ENCODE data around the gene RAB31. TPM values are rescaled to one million over a fixed set of nuclear protein-coding genes. Genes with fewer than 3 reads are reported as not detected.

RAB31 gene
- total RNA-seq, 1 experiment from 2014 or later: 64.3 TPM

DNA sequence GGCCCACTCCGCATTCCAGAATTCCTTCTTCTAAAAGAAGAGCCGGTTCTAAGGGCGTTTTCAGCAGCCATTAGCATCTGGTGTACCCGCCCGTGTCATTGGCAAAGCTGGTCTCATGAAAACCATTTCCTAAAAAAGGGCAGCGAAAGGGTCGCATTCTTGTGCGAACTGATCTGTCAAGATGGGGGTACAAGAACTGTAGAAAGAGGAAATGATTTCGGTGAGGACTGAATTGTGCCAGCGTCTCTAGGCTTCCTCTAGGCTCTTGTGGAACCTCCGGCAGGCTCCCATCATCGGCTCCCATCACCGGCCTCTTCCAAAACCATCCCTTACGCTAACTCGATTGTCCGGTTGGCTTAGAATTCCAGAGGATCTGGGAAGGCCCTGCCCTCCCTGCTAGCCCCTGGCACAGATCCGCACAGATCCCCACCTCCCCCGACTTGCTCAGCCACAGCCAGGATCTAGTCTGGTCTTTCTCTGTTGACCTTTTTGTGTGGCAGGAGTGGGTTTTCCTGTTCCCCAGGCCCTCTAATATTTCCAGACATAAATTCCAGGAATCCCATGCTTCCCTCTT, 1.3 kb downstream of the RAB31 start:
- in situ Hi-C loops (cut with HindIII; ENCODE audit: low sequenced_read_pairs): no loop called here
- DNase-seq (ENCODE audit: low spot score): peak; percentile 10

DNA sequence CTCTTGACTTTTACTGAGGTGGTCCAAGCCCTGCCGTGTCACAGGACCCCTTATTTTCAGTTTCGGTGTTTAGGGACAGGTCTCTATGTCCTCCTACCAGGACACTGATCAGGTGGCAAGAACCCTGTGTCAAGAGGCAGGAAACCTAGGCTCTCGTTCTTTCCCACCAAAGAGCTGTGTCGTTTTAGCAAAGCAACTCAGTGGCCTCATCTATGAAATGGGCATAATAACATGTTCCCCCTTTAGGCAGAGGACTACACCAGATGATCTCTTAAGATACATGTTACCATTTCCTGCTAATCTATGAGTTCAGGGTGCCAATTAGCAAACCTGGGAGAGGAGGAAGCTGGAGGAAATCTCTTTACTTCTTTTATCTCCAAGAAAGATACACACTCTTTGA, 1.9 kb downstream of the RAB31 start:
- in situ Hi-C loops (cut with HindIII; ENCODE audit: low sequenced_read_pairs): no loop called here
- no peak for DNase-seq (ENCODE audit: low spot score)

DNA sequence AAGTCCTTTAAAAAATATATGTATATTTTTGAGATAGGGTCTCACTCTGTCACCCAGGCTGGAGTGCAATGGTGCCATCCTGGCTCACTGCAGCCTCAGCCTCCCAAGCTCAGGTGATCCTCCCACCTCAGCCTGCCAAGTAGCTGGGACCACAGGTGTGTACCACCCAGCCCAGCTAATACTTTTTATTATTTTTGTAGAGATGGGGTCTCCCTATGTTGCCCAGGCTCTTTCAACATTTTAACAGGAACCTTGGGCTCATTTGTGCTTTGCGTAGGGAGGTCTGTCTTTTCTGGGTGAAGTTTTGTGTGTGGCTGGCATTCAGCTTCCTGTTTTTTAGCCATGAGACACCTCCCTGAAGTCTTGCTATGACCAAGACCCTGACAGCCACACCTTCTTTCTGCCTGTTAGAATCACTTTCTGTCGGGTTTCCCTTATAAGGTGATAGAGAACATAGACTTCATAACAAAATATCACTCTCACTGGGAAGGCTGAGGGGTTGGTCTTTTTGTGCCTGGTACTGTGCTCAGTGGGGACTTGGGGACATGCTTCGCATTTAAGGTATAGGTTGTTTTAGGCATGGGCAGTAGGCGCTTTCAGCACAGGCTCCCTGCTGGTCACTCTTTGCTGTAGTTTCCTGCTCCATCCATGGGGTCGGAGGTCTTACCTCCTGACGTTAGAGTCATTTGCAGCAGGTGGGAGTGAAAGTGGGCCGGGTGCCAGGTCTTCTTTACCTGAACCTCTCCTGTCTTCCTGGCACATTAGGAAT, 3.4 kb downstream of the RAB31 start:
- no peak for DNase-seq (ENCODE audit: low spot score)
- in situ Hi-C loops (cut with HindIII; ENCODE audit: low sequenced_read_pairs): no loop called here

DNA sequence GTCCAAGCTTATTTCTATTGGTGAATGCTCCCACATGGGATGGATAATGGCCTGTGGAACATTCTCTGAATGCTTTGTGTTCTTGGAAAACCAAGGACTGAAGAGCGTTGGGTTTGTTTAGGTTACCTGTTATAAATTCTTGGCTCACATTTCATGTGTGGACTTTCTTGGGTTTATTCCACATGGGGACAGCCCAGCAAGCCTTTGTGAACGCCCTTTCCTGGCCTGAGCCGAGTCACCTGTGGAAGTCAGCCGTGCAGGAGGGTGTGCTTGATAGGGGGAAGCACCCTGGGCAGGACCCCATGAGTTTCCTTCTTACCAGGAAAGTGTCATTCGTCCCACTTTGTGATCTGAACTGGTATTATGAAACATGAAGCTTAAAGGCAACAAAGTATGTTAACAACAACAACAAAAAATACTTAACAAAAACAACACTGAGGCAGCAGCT, 4.1 kb downstream of the RAB31 start:
- no peak for DNase-seq (ENCODE audit: low spot score)
- in situ Hi-C loops (cut with HindIII; ENCODE audit: low sequenced_read_pairs): no loop called here

DNA sequence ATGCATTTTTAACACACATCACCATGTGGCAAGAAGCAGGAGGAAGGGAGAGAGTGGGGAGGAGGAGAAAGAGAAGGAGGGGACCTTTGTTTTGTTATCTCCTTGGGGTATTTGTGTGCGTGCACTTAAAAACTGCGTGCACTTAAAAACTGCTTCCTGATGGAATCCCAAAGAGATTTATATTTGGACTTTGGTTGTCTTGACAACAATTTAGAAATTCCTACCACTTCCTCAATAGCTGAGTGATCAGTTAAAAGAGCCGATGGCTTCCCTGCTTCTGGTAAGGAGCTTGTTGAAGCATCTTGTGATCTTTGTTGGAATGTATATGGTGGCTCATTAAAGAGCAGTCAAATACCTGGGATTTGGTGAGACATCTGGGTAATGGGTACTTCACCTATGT, 4.5 kb downstream of the RAB31 start:
- DNase-seq (ENCODE audit: low spot score): no peak
- in situ Hi-C loops (cut with HindIII; ENCODE audit: low sequenced_read_pairs): no loop called here

DNA sequence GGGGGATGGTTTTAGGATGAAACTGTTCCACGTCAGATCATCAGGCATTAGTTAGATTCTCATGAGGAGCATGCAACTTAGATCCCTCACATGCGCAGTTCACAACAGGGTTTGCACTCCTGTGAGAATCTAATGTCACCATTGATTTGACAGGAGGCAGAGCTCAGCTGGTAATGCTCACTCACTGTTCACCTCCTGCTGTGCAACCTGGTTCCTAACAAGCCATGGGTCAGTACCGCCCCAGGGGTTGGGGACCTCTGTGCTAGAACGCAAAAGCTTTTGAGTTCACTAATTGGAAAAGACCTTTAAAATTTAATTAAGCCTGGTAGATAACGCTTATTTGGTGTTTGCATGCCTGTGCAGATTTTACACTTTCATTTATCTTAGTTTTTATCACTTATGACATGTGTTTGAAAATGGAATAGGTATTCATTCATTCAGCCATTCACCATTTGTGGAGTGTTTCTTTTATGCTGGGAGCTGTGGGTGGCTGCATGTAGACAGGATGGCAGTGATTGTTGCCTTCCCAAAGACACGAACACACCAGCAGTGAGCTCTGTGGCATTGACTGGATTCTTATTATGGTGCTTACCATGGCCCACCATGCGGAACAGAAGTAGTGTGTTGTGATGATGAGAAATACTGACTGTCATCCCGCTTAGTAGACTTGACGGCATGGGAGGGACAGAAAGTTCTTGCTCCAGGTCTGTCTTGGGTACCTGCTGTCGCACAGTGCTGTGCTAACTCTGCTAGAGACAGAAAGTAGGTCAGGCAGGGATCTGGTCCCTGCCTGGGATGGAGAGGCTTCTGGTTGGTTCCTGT, 6.4 kb downstream of the RAB31 start:
- DNase-seq (ENCODE audit: low spot score): no peak
- in situ Hi-C loops (cut with HindIII; ENCODE audit: low sequenced_read_pairs): no loop called here

DNA sequence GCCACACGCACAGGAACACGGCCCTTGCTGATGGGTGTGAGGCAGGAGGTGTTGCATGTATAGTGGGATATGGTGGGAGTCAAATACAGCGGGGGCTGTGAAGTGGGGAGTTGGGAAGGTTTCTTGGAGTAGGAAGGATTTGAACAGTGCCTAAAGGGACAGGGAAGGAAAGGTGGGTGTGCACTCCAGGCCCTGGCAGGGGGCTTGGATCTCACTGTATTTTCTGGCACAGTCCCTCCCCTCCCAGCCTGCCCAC, 6.9 kb downstream of the RAB31 start:
- no peak for DNase-seq (ENCODE audit: low spot score)
- in situ Hi-C loops (cut with HindIII; ENCODE audit: low sequenced_read_pairs): no loop called here

DNA sequence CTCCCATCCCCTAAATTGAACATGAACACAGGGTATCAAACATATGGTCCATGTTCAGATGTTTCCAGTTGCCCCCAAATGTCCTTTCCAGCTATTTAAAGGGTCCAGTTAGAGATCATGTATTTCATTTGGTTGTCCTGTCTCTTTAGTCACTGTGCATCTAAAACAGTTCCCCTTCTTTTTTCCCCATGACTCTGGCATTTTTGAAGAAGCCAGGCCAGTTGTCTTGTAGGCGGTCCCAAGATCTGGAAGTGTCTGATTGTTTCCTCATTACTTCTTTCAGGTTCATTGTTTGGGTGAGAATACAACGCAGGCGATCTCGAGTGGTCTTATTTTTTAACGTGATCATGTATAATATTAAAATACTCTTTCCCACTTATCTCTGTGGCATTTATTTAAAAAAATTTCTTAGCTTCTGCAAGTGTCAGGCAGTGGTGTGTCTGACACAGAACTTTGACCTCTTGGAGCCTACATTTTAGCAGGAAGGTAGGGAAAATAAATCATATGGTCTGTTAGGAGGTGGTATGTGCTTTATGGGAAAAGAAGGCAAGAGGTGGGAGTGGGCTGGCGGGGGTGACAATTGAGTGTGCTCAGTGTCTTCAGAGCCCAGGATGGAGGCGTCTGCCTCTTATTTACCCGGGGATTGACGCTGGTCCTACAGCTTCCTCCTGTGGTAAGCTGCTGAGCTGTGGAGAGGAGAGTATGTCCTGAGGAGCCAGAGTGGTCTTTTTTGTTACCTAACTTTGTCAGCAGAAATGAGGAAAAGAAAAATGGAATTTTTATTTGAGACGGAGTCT, 8.1 kb downstream of the RAB31 start:
- in situ Hi-C loops (cut with HindIII; ENCODE audit: low sequenced_read_pairs): no loop called here
- no peak for DNase-seq (ENCODE audit: low spot score)

DNA sequence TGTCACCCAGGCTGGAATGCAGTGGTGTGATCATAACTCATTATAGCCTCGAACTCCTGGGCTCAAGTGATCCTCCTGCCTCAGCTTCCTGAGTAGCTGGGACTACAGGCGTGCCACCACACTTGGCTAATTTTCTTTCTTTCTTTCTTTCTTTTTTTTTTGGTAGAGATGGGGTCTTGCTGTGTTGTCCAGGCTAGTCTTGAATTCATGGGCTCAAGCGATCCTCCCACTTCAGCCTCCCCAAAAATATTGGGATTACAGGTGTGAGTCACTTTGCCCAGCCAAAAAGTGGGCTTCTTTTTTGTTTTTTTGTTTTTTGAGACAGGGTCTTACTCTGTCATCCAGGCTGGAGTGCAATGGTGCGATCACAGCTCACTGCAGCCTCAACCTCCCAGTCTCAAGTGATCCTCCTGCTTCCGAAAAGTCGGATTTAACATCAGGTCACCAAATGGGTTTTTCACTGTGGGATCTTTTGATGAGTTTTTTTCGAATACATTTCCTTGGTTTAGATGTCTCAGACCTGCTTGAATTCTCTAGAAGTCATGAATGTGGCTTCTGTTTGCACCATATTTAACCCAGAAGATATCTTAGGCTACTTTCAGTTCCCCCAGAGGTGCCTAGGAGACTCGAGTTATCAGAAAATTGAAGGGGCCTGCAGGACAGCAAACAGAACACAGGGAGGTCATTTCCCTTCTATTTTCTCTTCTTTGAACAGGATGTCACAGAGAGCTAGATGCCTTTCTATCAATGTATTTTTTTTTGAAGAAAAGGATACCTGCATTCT, 8.9 kb downstream of the RAB31 start:
- in situ Hi-C loops (cut with HindIII; ENCODE audit: low sequenced_read_pairs): no loop called here

DNA sequence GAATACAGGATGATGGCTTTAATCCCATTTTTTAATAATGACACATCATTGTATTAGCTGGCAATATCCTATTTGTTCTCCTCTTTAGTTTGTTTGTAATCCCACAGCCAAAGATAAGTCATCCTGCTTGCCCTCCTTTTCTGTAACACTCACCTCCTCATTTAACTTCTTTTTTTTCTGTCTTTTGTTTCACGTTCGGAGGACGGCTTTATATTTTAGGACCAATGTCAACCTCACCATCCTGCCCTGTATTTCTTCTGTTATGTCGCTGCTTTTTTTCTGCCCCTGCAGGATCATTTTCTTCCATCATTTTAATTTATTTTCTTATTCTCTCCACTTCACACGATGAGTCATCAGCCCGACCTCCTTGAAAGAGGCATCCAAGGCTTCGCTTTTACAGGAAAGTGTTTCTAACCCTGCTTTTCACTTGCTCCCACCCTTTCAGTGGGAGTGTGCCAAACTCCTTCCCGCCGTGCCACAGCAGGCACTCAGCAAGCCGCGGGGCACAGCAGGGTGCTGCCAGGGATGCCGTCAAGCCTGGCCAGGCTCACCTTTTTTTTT, 11.4 kb downstream of the RAB31 start:
- in situ Hi-C loops (cut with HindIII; ENCODE audit: low sequenced_read_pairs): no loop called here
- no peak for DNase-seq (ENCODE audit: low spot score)

More for the DNA sequence above, 8.9 kb downstream of the RAB31 start:
- DNase-seq (ENCODE audit: low spot score): no peak

DNA sequence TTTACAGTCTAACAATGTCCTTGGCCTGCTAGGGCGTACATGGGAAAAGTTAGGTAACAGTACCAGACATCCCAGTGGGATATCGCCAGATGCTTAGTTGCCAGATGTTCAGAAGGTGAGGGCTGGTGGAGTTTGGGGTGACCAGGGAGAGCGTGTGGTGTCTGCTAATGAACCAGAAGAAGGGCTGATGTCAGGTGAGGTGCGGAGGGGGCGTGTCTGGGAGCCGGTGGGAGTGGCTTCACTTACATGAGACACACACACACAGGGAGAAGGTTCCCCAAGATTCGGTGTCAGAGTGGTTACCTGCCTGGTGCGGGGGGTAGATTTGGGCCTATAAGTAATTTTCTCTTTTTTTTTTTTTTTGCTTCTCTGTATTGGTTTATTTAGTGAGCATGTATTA, 12.2 kb downstream of the RAB31 start:
- DNase-seq (ENCODE audit: low spot score): no peak
- in situ Hi-C loops (cut with HindIII; ENCODE audit: low sequenced_read_pairs): no loop called here

DNA sequence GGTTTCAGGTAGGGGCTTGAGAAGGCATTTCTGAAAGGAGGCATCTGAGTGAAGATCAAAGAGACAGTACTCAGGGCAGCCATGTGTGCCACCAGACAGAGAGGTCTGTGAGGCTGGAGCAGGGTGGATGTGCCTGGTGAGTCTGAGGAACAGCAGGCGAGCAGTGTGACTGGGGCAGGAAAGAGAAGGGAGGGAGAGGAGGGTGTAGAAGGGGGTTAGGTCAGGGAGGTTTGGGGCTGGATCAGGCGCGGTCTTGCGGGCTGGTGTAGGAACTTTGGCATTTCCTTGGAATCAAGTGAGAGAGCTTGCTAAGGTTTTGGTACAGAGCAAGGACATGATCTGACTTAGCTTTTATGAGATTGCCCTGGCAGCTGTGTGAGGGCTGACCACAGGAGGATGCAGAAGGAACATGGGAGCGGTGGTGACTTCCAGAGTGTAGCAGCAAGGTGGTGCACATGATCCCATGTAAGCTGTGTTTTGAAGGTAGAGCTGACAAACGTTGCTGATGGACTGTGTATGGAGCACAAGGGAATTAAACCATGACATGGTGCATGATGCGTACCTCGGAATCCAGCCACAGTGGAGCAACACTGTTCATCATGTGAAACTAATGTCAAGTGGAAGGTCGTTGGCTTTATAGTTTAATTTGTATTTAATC, 13.9 kb downstream of the RAB31 start:
- DNase-seq (ENCODE audit: low spot score): no peak
- in situ Hi-C loops (cut with HindIII; ENCODE audit: low sequenced_read_pairs): no loop called here

DNA sequence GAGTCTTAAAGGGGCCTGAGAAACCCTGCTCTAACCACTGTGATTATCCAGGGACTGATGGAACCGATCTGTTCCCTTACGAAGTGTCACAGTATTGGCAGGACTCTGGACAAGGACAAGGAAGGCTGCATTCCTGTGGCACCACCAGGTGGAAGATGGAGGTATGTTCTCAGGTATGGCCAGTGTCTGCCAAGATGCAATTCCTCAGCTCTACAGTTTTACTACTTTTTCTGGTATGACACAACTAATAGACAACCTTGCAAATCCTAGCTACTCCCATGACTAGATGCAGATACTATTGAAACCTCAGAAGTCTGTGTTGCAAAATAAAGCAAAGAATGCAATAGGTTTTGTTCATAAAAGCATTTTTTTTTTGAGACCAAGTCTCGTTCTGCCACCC, 14.6 kb downstream of the RAB31 start:
- in situ Hi-C loops (cut with HindIII; ENCODE audit: low sequenced_read_pairs): no loop called here
- peak; percentile 22 for DNase-seq (ENCODE audit: low spot score)

DNA sequence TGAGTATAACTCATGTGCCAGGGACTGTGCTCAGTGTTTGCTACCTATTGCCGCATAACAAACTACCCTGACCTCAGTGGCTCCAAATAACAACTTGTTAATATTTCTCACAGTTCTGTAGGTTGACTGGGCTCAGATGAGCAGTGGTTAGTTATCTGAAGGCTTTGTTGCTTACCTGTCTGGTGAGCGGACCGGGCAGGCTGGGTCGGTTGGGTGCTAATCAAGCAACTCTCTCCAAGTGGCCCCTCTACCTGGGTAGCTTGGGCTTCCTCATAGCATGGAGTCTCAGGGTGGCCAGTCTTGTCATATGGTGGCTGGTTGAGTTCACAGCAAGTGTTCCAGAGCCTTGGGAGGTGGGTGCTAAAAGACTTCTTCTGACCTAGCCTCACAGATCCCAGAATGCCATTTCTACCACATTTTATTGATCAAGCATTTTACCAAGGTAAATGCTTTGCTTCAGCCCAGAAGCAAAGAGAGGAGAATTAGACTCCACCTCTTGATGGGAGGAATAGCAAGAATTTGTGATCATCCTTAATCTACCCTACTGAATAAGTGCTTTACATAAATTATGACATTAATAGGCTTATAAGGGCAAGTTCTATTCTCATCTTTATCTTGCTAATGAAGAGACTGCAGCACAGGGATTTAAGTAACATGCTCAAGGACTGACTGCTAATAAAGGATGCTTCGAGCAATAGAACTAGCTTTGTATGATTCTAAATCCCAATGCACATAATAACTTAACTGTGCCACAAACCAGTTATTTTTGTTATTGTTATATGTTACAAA, 16.9 kb downstream of the RAB31 start:
- in situ Hi-C loops (cut with HindIII; ENCODE audit: low sequenced_read_pairs): no loop called here
- no peak for DNase-seq (ENCODE audit: low spot score)

DNA sequence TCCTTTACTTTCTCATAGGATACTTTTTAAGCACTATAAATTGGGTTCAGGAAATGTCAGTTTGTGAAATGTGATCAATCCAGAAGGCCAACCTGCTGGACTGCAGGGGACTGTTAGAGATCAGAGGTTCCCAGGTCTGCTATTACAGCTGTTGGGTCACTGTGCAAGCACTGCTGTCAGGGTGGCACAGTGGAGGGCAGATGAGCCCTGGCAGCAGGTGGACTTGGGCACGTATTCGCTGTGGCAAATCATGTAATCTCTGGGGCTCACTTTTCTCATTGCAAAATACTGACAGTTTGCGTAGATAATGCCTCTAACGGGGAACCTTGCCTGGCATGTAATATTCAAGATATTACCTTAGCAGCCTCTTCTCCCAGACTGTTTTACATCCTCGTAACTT, 18.1 kb downstream of the RAB31 start:
- in situ Hi-C loops (cut with HindIII; ENCODE audit: low sequenced_read_pairs): no loop called here
- DNase-seq (ENCODE audit: low spot score): no peak

DNA sequence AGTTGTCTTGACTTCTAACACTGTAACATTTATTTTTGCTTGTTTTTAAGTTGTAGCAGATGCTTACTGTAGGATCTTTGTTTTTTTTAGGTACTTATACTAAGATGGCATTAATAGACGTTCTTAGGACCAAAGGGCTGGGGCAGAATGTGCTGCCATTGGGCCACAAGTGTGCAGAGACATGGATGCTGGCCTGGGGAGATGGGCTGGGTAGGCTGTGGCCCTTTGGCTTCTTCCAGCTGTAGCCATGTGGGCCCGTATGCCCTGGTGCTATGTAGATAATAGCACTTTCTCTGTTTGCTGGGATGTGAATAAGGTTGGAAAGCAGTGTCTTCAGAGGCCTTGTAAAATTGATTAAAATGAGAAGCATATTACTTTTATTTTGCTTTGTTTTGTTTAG, 18.8 kb downstream of the RAB31 start:
- in situ Hi-C loops (cut with HindIII; ENCODE audit: low sequenced_read_pairs): no loop called here
- no peak for DNase-seq (ENCODE audit: low spot score)

DNA sequence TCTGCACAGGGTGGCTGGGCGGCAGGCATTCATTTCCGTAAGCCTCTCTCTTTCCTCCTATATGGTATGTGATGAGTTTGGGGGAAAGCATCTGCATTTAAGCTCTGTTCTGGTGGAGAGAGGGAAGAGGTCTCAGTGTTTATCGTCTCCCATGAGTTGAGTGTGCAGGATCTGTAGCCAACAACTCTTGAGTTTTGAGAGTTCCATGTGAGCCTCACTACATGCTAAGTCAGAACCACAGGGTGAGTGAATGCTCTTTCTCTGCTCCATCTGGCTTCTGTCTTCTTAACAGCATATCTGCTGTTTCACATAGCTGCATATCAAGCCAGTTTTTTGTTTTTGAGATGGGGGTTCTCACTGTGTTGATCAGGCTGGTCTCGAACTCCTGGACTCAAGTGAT, 22.7 kb downstream of the RAB31 start:
- in situ Hi-C loops (cut with HindIII; ENCODE audit: low sequenced_read_pairs): no loop called here
- no peak for DNase-seq (ENCODE audit: low spot score)

DNA sequence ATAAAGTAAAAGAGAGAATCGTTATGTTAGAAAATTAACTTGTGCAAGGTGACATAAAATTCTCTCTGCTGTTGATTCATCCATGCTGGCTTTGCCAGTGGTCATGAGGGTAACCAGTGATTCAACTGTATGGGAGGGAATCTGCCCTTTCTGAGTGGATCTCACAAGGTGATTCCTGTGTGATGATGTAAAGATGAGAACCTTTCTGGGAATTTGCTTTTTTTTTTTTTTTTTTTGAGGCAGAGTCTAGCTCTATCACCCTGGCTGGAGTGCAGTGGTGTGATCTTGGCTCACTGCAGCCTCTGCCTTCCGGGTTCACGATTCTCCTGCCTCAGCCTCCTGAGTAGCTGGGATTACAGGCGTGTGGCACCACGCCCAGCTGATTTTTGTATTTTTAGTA, 23.3 kb downstream of the RAB31 start:
- in situ Hi-C loops (cut with HindIII; ENCODE audit: low sequenced_read_pairs): no loop called here

More for the DNA sequence above, 23.3 kb downstream of the RAB31 start:
- DNase-seq (ENCODE audit: low spot score): no peak

All from G401 (cell line).